Measurements from ENCODE around the gene MAGI2. TPM values are rescaled to one million over a fixed set of nuclear protein-coding genes. Genes with fewer than 3 reads are reported as not detected.

The MAGI2 gene
- total RNA-seq, 1 donor from 2014 or later: 13.3 TPM

- Mint-ChIP-seq H3K36me3 (no peaks in the 10 kb centered on the region), H3K4me1 (ENCODE audit: unreplicated experiment) (no peaks in the 10 kb centered on the region), H3K4me3 (no peak overlapping the region), H3K9me3 (peaks cover 4% of the 10 kb centered on the region), H3K27ac (no peak overlapping the region), H3K27me3 (peaks cover 5% of the 10 kb centered on the region)
- DNase-seq (ENCODE audit: extremely low spot score, unreplicated experiment): no peak
- no peak for TF ChIP-seq CTCF (conservative IDR thresholded peaks at IDR 0.05)
Measured at GRCh38 chr7:78073609-78074382, 1379.7 kb downstream of the MAGI2 start.

GRCh38 chr7:78072201-78072590, 1381.3 kb downstream of the MAGI2 start:
- H3K9me3 Mint-ChIP-seq: peaks cover 4% of the 10 kb centered on the region
- H3K36me3 Mint-ChIP-seq: no peaks in the 10 kb centered on the region
- TF ChIP-seq CTCF (conservative IDR thresholded peaks at IDR 0.05): no peak
- no peak overlapping the region for H3K4me3 Mint-ChIP-seq
- peaks cover 8% of the 10 kb centered on the region for H3K27me3 Mint-ChIP-seq
- H3K4me1 Mint-ChIP-seq (ENCODE audit: unreplicated experiment): no peaks in the 10 kb centered on the region
- no peak for DNase-seq (ENCODE audit: extremely low spot score, unreplicated experiment)
- no peak overlapping the region for H3K27ac Mint-ChIP-seq

- peaks cover 8% of the 10 kb centered on the region for H3K27me3 Mint-ChIP-seq
- peaks cover 4% of the 10 kb centered on the region for H3K9me3 Mint-ChIP-seq
- no peak for DNase-seq (ENCODE audit: extremely low spot score, unreplicated experiment)
- no peaks in the 10 kb centered on the region for H3K36me3 Mint-ChIP-seq
- no peak overlapping the region for H3K27ac Mint-ChIP-seq
- H3K4me3 Mint-ChIP-seq: no peak overlapping the region
- no peaks in the 10 kb centered on the region for H3K4me1 Mint-ChIP-seq (ENCODE audit: unreplicated experiment)
- TF ChIP-seq CTCF (conservative IDR thresholded peaks at IDR 0.05): no peak
Measured at GRCh38 chr7:78071491-78072200, 1381.8 kb downstream of the MAGI2 start.

- Mint-ChIP-seq H3K27me3 (peaks cover 19% of the 10 kb centered on the region), H3K9me3 (peaks cover 4% of the 10 kb centered on the region), H3K4me1 (ENCODE audit: unreplicated experiment) (no peaks in the 10 kb centered on the region), H3K4me3 (no peak overlapping the region), H3K36me3 (peaks cover 4% of the 10 kb centered on the region), H3K27ac (no peak overlapping the region)
- DNase-seq (ENCODE audit: extremely low spot score, unreplicated experiment): no peak
- TF ChIP-seq CTCF (conservative IDR thresholded peaks at IDR 0.05): no peak
Measured at GRCh38 chr7:78066599-78066998, 1386.9 kb downstream of the MAGI2 start.

GRCh38 chr7:78063758-78064157, 1389.7 kb downstream of the MAGI2 start:
- Mint-ChIP-seq H3K27ac (no peak overlapping the region), H3K4me3 (no peak overlapping the region), H3K9me3 (no peaks in the 10 kb centered on the region), H3K36me3 (peaks cover 7% of the 10 kb centered on the region), H3K27me3 (peaks cover 41% of the 10 kb centered on the region), H3K4me1 (ENCODE audit: unreplicated experiment) (no peaks in the 10 kb centered on the region)
- DNase-seq (ENCODE audit: extremely low spot score, unreplicated experiment): no peak
- no peak for TF ChIP-seq CTCF (conservative IDR thresholded peaks at IDR 0.05)
